ENCODE data around the gene EEF1G. TPM values are rescaled to one million over a fixed set of nuclear protein-coding genes. Genes with fewer than 3 reads are reported as not detected.

Gene EEF1G
- total and polyA plus RNA-seq, 2 of the 13 experiments (the other 11 are each of a cell fraction or from before 2014, with no cell fraction given) = 1,787 to 2,144 TPM

- no peak for TF ChIP-seq ZUFSP (CRISPR knock-in tag; IDR thresholded peaks at IDR 0.05; ENCODE audit: borderline replicate concordance)
- TF ChIP-seq ZNF737 (CRISPR knock-in tag; IDR thresholded peaks at IDR 0.05; ENCODE audit: borderline replicate concordance) = 0 out of 2 replicates have a peak, but pooled peaks have one; percentile 19
- TF ChIP-seq SP140L (CRISPR knock-in tag; IDR thresholded peaks at IDR 0.05; ENCODE audit: borderline replicate concordance) = no peak
- no peak for TF ChIP-seq ZSCAN5A (CRISPR knock-in tag; IDR thresholded peaks at IDR 0.05; ENCODE audit: borderline replicate concordance)
- TF ChIP-seq ZNF20 (CRISPR knock-in tag; IDR thresholded peaks at IDR 0.05) = no peak
- TF ChIP-seq DRAP1 (CRISPR knock-in tag; IDR thresholded peaks at IDR 0.05) = peak; percentile 80; the same call in 1 of the 2 replicates
- no peak for TF ChIP-seq NBN (conservative IDR thresholded peaks at IDR 0.05)
- TF ChIP-seq THAP8 (CRISPR knock-in tag; IDR thresholded peaks at IDR 0.05; ENCODE audit: borderline replicate concordance) = no peak
- TF ChIP-seq PRDM10 (CRISPR knock-in tag; IDR thresholded peaks at IDR 0.05; ENCODE audit: low read depth) = no peak; the same call in 1 of the 2 replicates
- no peak for TF ChIP-seq KDM4B (CRISPR knock-in tag; IDR thresholded peaks at IDR 0.05)
- TF ChIP-seq DNMT1 (CRISPR knock-in tag; IDR thresholded peaks at IDR 0.05) = no peak
- no peak for TF ChIP-seq STAT6 (CRISPR knock-in tag; IDR thresholded peaks at IDR 0.05; ENCODE audit: borderline replicate concordance)
- TF ChIP-seq PPARG (CRISPR knock-in tag; conservative IDR thresholded peaks at IDR 0.05) = 0 out of 2 replicates have a peak, but pooled peaks have one; percentile 22
- no peak; the same call in 1 of the 2 replicates for TF ChIP-seq ZBTB7B (CRISPR knock-in tag; IDR thresholded peaks at IDR 0.05)
- TF ChIP-seq SP1 (IDR thresholded peaks at IDR 0.05) = no peak
- TF ChIP-seq SP1 (CRISPR knock-in tag; IDR thresholded peaks at IDR 0.05) = no peak
- no peak for TF ChIP-seq DPF2 (CRISPR knock-in tag; IDR thresholded peaks at IDR 0.05; ENCODE audit: borderline replicate concordance, low read depth)
Observed at GRCh38 chr11:62546244-62546928, 27.3 kb downstream of the EEF1G start, which contains the start of gene AHNAK (continued).

Data from HepG2 (cell line).